Activated CD4-positive, alpha-beta T cell treated with anti-CD3 and anti-CD28 coated beads, Interleukin-2, amount 50 U/mL, for 24 hours (primary cell): Measurements from ENCODE around the gene PPIF.

Experiments
- DNase-seq, 2 donors: peaks; one replicate each; pipeline ENCODE4 v3.0.0-alpha.2; 2020; ENCODE audit warnings: low read depth in 1 of 2, low spot score in 1 of 2

The PPIF gene

DNA sequence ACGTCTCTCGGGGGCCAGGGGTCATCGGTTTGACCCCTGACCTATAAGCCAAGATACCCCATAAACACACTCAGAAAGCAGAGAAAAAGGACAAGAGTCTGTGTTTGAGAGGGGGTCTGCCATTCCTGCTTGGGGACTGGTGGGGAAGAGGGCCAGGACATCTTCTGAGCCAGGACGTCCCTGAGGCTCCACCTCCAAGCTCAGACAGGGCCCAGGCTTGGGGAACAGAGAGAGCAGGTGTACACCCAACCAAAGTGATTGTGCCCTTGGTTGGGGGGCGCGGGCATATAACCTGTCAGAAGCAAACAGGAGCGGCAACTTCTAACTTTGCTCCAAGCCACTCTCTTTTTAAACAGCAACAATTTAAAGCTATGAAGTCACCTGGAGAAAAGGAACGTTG lies 33.9 kb upstream of the PPIF start:
- no peak for DNase-seq

DNA sequence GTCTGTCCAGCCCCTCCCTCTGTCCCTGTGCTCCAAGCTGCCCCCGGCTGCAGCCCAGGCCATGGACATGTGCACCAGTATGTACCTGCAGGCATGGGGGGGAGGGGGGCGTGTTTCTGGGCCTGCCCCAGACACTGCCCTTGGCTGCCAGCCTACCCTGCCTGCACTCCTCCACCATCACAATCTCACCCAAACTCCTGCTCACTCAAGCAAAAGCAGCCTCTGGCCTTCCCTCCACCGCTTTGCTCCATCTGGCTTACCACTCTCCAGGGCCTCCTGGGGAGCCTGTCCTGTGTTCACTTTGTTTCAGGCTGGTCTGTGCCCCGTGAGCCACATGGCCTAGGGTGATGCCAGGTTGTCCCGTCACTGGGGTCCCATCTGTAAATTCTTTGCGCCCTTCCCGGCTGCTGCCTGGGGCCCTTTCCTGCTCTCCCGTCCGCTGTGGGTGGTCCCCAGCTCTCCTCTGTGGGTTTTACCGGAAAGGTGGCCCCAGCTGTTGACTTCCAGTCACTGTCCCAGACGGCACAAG lies 33.3 kb upstream of the PPIF start:
- no peak for DNase-seq

DNA sequence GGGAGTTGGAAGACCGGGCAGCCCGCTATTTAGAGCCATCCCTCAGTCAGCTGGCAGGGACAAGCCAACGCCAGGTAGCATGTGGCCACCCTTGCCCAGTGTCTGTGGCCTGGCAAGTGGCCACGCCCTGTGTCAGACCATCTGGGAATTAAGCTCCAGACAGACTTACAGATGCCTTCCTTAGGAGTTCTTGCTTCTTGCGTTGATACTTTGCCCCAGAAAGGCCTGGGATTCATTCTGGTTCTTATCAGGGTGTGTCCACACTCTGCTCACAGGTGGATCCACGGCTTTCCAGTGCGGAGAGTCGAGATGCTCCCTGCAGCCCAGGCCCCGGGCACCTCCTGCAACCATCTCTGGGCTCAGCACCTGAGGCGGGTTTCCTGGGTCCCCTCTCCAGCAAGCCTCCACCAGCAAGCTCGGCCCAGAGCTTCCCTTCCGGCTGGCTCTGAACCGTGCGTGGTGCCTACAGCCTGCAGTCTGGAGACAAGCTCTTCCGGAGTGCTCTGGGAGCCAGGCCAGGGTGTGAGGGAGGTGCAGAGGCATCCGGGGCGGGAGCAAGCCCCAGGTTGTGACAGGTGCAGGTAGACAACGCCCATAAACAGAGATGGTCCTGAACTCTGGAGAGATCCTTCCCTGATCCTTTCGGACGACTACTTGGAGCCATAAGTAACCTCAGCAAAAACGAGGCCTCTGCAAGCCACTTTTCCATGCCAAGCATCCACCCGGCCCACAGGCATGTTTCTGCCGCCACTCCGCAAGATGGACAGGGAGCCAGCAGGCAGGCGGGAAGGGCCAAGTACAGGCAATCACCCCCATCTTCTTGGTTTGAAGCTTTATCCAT lies 32.3 kb upstream of the PPIF start:
- DNase-seq, result no peak

DNA sequence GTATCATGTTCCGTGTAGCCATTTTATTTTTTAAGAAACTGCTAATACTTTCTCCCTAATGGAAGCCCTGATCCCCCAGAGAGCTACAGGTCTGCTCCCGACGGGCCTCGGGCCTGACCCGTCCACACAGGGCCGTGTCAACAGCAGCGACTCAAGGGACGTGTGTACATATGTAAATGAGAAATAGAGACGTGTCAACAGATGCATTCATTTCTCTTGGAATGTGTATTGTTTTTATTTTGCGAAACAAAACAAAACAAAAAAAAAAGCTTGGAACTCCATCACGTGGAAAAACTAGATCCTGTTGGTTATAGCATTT lies 31.7 kb upstream of the PPIF start:
- no peak for DNase-seq

DNA sequence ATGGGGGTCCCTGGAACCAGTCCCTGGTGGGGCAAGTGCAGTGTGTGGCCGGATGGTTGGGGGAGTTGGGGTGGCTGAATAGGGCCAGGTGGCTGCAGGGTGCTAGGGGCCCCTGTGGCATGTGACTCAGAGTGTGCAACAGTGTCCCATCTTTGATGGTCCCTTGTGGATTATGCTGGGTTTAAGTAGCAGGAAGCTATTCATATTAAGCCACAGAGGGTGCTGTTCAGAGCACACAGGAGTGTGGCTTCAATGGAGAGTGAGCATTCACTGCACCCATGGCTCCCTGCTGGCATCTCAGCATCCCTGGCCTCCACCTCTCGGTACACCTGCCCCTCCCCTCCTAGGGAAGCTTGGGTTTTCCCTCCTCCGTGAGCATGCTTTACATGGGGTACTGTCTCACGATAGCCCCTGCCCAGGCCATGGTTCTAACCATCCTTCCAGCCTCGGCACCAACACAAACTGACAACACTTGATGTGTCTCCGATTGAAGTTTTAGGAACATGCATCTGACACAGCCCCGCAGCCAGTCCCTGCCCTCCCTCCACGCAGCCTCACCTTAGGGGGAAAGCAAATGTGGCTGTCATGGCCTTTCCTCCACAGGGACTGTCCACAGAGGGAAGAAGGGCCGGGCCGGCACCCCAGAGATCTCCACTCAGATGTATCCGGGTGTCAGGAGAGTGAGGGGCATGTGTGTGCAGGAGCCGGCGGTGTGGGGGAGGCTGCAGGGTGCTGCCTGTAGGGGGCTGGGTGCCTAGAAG lies 30.4 kb upstream of the PPIF start:
- no peak for DNase-seq

DNA sequence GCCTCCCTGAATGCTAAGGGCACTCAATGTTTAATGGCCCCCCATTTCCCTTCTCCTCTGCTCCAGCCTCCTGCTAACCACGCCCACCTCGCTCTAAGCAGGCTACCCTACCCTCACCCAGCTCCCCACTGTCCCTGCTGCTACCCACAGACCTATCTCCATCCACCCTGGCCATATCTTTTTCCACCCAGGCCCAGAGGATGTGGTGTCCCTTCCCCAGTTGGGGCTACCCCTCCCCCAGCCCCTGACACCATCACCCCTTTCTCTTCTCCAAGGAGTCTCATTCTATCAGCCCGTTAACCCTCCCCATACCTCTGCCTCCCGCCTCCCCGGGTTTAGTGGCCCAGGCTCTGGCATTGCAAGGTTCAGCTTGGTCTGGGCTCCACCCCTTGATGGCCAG lies 28.9 kb upstream of the PPIF start:
- no peak for DNase-seq

DNA sequence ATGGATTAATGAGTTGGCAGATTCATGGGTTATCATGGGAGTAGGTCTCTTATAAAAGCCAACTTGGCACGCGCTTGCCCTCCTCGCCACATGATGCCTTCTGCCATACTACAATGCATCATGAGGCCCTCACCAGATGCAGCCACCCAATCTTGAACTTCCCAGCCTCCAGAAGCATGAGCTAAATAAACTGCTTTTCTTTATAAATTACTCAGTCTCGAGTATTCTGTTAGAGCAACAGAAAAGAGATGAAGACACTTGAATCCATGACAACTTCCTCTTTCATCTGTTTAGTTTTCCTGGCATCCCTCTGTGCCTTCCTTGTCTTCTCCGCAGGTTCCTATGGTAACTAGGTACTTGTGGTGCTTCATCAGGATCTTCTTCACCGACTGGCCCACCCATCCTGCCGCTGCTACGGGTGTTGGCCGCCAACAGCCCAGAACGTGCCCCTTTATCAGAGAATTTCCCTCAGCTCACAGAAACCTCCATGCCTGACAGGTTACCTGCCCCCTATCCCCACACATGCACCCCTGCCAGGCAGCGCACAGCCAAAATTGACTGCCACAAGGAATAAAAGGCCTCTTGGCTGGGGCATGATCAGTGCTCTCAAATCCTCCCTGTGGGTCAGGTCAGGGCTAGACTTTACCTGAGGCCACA lies 28.0 kb upstream of the PPIF start:
- no peak for DNase-seq

DNA sequence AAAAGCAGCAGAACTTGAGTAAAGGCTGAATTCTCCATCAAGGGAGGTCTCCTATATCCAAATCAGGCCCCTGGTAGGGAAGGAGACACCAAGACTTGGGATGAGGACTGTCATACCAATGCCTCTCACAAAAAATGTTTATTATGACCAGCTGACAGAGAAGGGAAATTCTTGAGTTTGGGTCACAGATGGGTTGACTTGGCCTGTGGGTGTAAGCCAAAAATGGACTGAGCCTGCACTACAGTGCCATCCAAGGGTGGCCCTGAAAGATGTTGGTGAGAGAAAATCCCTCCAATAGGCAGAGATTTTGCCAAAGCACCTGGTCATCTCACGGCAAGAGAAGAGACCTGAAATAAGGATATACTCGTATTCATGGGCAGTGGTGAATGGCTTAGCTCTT lies 27.0 kb upstream of the PPIF start:
- DNase-seq, result no peak

DNA sequence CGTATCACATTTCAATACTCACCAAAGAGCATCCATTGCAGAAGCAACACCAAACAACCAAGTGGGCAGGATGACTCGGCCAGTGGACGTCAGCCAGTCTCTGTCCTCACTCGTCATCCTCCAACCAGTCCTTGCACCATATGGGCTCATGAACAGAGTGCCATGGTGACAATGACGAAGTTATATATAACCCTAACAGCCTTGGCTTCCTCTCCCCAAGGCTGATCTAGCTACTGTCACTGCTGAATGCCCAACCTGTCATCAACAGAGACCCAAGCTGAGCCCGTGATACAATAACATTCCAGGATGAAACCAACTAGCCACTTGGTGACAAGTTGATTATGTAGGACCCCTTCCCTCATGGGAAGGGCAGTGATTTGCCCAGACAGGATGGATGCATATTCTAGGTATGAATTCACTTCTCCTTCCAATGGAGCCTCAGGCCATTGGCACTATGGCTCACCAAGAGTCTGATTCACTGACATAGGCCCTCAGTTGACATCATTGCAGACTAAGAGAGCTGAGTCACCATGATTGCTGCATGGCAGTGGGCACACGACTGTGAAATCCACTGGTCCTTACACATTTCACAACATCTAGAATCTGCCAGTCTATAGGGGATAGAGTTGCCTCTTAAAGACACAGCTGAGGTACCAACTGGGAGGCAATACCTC lies 26.3 kb upstream of the PPIF start:
- no peak for DNase-seq

DNA sequence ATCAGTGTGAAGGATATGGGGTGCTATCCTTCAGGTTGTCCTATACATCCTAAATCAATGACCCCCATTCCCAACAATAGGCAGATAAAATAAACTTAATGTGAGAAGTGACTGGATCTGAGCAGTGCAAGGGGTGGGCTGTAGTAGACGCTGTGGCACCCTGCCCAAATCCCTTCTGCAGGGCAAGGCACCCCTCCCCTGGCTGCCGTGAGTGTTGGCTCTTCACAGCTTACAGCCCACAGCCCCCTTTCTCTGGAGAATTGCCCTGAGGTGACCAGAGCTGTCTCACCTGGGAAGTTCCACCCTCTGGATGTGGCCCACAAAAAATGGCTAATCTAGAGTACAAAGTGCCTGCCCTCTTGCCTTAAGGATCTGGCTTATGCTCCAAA lies 25.8 kb upstream of the PPIF start:
- no peak for DNase-seq

DNA sequence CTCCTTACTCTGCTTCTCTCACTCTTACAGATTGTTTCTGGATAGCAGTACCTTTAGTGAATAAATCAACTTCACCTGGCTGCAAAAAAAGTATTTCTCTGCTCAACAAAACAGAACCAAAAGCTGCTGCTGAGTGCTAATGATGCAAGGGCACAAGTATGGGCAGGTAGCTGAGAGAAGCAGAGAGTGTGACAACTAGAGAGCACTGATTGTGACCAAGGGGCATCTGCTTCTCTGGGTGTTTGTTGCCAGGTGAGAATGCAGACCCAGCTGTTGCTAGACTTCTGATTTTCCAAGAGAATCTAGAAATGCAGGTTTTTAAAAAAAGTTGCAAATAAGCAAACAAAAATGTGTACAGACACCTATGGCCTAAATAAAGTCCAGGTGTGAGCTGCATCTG lies 25.3 kb upstream of the PPIF start:
- no peak for DNase-seq

DNA sequence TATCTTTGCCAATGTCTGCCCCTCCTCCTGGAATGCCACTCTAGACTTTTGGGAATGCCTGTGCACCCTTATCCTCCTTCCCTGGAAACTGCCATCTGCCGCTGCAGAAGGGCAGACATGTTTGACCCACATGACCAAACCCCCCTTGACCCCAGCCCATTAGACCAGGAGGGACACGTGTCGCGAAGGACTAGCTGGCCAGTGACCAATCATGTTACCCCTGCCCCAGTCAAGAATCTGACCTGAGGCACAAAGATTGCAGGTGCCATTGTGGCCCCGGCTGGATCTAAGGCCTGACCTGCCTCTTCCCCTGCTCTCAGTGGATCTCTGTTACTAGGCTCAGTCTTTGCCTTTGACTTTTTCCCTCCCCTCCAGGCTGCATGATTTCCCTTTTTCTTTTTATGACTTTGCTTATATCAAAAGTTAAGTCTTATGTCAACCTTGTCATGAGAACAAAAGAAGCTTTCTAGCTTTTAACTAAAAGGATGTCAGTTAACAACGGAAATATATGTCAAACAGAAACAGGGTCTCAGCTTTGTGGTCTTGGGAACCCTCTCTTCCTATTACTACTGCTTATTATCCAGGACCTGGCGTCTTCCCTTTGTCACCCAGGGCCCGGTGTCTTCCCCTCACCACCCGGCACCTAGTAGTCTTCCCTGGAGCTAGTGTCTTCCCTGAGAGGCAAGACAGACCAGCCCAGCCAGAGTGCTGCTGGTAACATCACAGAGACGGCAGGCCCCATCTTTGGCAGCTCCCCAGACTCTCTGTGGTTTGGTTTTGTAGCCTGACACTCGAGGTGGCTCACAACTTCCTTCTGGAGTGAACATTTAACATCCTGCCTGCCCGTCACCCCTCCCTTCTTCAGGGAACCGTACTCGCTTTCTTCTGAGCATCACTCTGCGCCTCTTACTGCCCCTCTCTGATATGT lies 24.4 kb upstream of the PPIF start:
- peak; percentile 33 to 68 for DNase-seq

DNA sequence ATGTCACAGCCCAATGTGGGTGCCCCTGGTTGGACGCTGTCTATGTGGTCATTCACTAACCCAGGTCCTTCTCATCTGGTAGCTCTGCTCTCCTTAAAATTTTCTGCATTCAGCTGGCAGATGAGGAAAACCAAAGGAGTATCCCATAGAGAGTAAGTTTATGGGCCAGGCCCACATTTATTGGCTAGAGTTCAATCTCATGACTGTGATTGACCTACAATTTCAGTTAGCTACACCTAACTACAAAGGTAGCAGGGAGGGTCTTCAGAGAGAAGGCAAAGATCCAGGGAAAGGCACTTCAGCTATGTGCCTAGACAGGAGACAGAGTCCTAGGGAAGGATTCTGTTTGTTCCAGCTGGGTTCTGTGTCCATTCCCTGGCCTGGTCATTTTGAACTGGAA lies 23.7 kb upstream of the PPIF start:
- DNase-seq, result no peak

DNA sequence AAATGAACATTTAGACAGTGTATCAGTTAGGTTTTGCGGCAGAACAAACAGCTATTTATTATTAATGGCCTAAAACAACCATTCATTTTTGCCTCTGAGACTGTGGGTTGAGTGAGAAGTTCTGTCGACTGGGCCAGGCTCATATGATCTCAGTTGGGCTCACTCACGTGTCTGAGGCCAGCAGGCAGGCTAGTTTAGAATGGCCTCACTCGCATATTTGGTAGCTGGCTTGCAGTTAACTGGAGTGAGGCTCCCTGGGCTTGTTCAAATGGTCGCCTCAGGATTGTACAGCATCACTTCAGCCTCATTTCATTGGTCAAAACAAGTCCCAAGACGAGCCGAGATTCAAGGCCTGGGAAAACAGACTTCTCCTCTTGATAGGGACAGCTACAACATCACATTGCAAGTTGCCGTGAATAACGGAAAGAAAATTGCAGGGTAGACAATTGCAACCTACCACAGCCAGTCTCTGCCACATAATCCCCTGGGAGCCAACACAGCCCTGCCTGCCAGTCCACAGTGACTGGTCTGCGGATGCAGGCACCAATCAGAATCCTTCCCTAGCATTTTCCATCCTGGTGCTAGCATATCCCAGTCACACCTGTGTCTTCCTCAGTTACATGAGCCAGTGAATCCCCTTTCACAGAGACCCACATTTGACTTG lies 23.1 kb upstream of the PPIF start:
- DNase-seq, result no peak

DNA sequence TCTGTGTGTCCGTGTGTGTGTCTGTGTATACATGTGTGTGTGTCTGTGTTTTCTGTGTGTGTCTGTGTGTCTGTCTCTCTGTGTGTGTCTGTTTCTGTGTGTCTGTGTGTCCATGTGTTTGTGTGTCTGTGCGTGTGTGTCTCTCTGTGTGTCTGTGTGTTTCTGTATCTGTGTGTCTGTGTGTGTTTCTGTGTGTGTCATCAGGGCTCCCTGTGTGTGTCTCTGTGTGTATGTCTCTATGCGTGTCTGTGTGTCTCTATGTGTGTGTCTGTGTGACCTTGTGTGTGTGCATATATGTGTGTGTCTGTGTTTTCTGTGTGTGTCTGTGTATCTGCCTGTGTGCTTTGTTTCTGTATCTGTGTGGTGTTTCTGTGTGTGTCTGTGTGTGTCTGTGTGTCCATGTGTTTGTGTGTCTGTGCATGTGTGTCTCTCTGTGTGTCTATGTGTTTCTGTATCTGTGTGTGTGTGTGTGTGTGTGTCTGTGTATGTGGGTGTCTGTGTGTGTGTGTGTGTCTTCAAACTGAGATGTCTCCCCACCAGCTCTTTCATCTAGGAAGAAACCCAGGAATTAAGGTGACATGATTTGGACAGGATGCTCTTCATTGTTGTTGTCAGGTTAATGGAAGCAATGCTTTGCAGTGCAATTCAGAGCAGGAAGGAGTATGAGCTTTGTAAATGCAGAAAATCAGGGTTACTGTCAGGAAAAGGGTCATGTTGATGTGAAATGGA lies 20.7 kb upstream of the PPIF start:
- DNase-seq, result no peak

DNA sequence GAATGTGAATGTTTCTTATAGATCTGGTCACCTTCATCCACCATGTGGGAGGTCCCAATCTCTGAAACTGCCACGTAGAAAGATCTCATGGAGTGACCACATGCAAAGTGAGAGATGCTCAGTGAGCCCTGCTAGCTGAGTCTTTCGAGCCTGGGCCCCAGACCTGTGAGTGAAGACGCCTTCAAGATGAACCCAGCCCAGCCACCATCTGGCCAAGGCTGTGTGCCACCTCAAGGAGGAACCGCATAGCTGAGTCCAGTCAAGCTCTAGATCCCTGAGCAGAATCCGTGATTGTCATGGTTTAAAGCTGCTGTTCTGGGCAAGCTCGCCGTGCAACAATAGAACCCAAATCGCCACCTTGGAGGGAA lies 20.2 kb upstream of the PPIF start:
- no peak for DNase-seq

DNA sequence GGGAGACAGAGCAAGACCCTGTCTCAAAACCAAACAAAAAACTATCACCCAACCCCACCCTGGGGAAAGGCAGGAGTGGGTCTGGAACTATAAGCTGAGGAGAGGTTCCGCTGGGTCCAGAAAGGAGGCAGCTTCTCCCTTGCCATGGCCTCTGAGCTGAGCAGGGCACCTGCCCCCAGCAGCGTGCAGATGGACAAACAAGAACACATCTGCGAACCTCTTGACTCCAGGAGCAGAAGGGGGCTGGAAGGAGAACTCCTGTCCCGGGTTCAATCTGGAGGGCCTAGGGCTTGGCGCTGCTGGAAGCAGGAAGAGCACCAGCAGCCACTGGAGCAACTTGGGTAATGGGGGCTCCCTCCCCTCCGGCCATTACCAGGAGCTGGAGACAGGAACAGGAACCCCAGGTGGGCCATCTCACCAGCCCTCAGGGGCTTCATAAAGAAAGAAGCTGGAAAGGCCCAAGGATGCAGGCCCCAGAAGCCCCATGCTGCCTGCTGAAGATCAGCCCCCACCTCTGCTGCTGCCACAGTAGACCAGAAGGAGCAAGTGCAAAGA lies 19.0 kb upstream of the PPIF start:
- DNase-seq, result no peak

DNA sequence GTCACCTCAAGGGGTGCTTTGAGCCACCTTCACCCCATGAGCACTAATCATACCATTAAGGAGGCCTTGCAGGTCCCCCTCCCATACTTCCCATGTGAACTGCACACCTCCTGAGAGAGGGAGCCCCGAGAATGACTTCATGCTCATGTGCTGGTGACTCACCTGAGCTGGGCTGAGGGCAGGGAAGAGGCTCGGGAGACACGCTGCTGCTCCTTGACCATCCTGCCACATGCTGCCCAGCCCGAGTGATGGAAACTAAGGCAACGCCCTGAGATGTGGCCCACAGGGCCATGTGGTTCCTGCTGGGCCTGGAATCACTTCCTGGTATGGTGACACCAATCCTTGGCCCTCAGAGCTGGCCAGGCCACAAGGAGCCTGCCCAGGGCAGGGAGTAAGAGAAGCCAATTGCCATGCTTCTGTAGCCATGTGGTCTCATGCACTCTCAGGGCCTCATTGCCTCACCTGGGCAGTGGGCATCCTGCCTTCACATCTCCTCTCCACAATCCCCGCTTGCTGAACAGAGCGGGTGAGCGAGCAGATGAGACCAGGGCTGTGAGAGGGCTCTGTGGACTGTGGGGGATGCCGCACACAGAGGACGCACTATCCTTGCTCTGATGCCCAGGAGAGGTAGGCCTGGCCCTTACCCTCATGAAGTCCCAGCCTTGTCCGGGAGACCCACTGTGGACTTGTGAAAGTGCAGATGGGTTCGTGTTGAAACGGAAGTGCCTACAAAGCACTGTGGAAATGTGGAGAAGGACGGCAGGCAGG lies 18.3 kb upstream of the PPIF start:
- no peak for DNase-seq
